ENCODE results near the gene SCML2. TPM values are rescaled to one million over a fixed set of nuclear protein-coding genes. Genes with fewer than 3 reads are reported as not detected.

Gene SCML2
- total and polyA plus RNA-seq, 2 of the 13 experiments (the other 11 are each of a cell fraction or from before 2014, with no cell fraction given), result 5.1 to 7.6 TPM

- TF ChIP-seq PAX8 (CRISPR knock-in tag; IDR thresholded peaks at IDR 0.05; ENCODE audit: borderline replicate concordance) (no peak), SSRP1 (CRISPR knock-in tag; IDR thresholded peaks at IDR 0.05) (no peak), TAF1 (CRISPR knock-in tag; IDR thresholded peaks at IDR 0.05) (peak; percentile 52; the same call in 1 of the 2 replicates), CBX5 (CRISPR knock-in tag; IDR thresholded peaks at IDR 0.05; ENCODE audit: borderline replicate concordance) (no peak), HMGA1 (CRISPR knock-in tag; conservative IDR thresholded peaks at IDR 0.05) (no peak), THAP9 (CRISPR knock-in tag; IDR thresholded peaks at IDR 0.05; ENCODE audit: borderline replicate concordance) (no peak), KDM5B (CRISPR knock-in tag; IDR thresholded peaks at IDR 0.05; ENCODE audit: borderline replicate concordance) (peak; percentile 28; the same call in 1 of the 2 replicates), ZFP91 (CRISPR knock-in tag; IDR thresholded peaks at IDR 0.05; ENCODE audit: borderline replicate concordance) (no peak), NFIC (IDR thresholded peaks at IDR 0.05; ENCODE audit: low read length) (no peak), SMYD3 (CRISPR knock-in tag; IDR thresholded peaks at IDR 0.05) (no peak), NFKBIZ (CRISPR knock-in tag; IDR thresholded peaks at IDR 0.05) (no peak), ZBTB26 (CRISPR knock-in tag; IDR thresholded peaks at IDR 0.05; ENCODE audit: borderline replicate concordance) (no peak), ZBTB44 (CRISPR knock-in tag; IDR thresholded peaks at IDR 0.05) (no peak), ETV5 (CRISPR knock-in tag; IDR thresholded peaks at IDR 0.05; ENCODE audit: borderline replicate concordance) (no peak), TFDP2 (CRISPR knock-in tag; IDR thresholded peaks at IDR 0.05) (peak; percentile 60; the same call in 1 of the 2 replicates), SALL1 (CRISPR knock-in tag; IDR thresholded peaks at IDR 0.05) (peak; percentile 63), FOXM1 (CRISPR knock-in tag; IDR thresholded peaks at IDR 0.05) (no peak)
Measured at GRCh38 chrX:18354369-18355223, at the start of gene SCML2 (continued).

Data from HepG2 (cell line).